Raji (cell line): ENCODE data around the gene STAG2.

Experiments
- POLR2A ChIP-seq: IDR thresholded peaks from 2 replicates; pipeline ENCODE4 v1.6.1; 2011; ENCODE audit warnings: low read depth, low read length, control low read depth; ENCODE audit not compliant: insufficient read depth

STAG2 gene

GRCh38 chrX:124085063-124085462 is 123.6 kb downstream of the STAG2 start:
- TF ChIP-seq POLR2A: no peak

- TF ChIP-seq POLR2A: no peak
Measured at GRCh38 chrX:124086411-124086810, 124.9 kb downstream of the STAG2 start.

GRCh38 chrX:124087000-124087746 is 125.7 kb downstream of the STAG2 start:
- TF ChIP-seq POLR2A: no peak

GRCh38 chrX:124093222-124093621 is 131.7 kb downstream of the STAG2 start:
- no peak for TF ChIP-seq POLR2A

- TF ChIP-seq POLR2A: no peak
Measured at GRCh38 chrX:124097116-124097515, 135.6 kb downstream of the STAG2 start.

- no peak for TF ChIP-seq POLR2A
Measured at GRCh38 chrX:124098089-124098488, 136.6 kb downstream of the STAG2 start.

GRCh38 chrX:124103966-124104365 is 142.5 kb downstream of the STAG2 start:
- no peak for TF ChIP-seq POLR2A

GRCh38 chrX:124113621-124114600 is 152.4 kb downstream of the STAG2 start:
- TF ChIP-seq POLR2A: no peak

GRCh38 chrX:124117325-124117724 is 155.8 kb downstream of the STAG2 start:
- TF ChIP-seq POLR2A: no peak

GRCh38 chrX:124125471-124125870 is 164.0 kb downstream of the STAG2 start:
- no peak for TF ChIP-seq POLR2A

- no peak for TF ChIP-seq POLR2A
Measured at GRCh38 chrX:124127496-124127895, 166.0 kb downstream of the STAG2 start.

GRCh38 chrX:124145749-124146148 is 184.2 kb downstream of the STAG2 start:
- TF ChIP-seq POLR2A: no peak

GRCh38 chrX:124151195-124151594 is 189.7 kb downstream of the STAG2 start:
- TF ChIP-seq POLR2A: no peak
